Thoracic aorta (tissue), 2 donors: ENCODE data around the gene PRSS12. TPM values are rescaled to one million over a fixed set of nuclear protein-coding genes. Genes with fewer than 3 reads are reported as not detected.
"Not testable (repeated sequence)": the region's sequence is repeated elsewhere in the genome, so short reads cannot be mapped to it uniquely, and the experiment has no call there.

ENCODE experiments used
- ATAC-seq: fragments of 150-250 bp; one replicate; pipeline ENCODE4 v1.8.0; 2017; ENCODE audit warnings: low read depth; ENCODE audit not compliant: insufficient number of reproducible peaks, low FRiP score
- DNase-seq: peaks from one replicate; pipeline ENCODE4 v3.0.0-alpha.2; 2020; ENCODE audit warnings: low spot score
- H3K27ac ChIP-seq, 2 donors: fragments of 200-600 bp; sonication (generic); 1 replicate in 1 of 2; 2 replicates in 1 of 2; pipeline ENCODE4 v1.5.1; 2016; ENCODE audit warnings: mild to moderate bottlenecking in 2 of 2, moderate library complexity in 2 of 2
- H3K27me3 ChIP-seq: fragments of 200-600 bp; sonication (generic); replicated peaks from 2 replicates; pipeline ENCODE4 v1.6.0; 2016; ENCODE audit warnings: mild to moderate bottlenecking; ENCODE audit not compliant: insufficient read depth
- H3K36me3 ChIP-seq: fragments of 200-600 bp; sonication (generic); one replicate; pipeline ENCODE4 v1.5.1; 2016
- H3K4me1 ChIP-seq, 2 donors: fragments of 200-600 bp; sonication (generic); 1 replicate in 1 of 2; 2 replicates in 1 of 2; pipeline versions ENCODE4 v1.5.1 to v1.6.0; 2016; ENCODE audit warnings: low read depth in 2 of 2, mild to moderate bottlenecking in 1 of 2; ENCODE audit not compliant: control insufficient read depth in 1 of 2
- H3K4me3 ChIP-seq: fragments of 200-600 bp; sonication (generic); 2 replicates; pipeline ENCODE4 v1.5.1; 2016; ENCODE audit warnings: mild to moderate bottlenecking
- H3K9me3 ChIP-seq: fragments of 200-600 bp; sonication (generic); 2 replicates; pipeline ENCODE4 v1.5.1; 2016
- total RNA-seq, 2 donors: library from RNA; depleted of rRNA; stranded (reverse); fragments of >200 nt; gene quantifications; one replicate each; pipeline versions ENCODE4 v1.1.0 to v1.2.3, GENCODE V29; 2016
- TF ChIP-seq, protein P1 (sequence below): fragments of 200-600 bp; sonication (generic); IDR thresholded peaks from one replicate; pipeline ENCODE4 v1.5.1; 2019; ENCODE audit warnings: antibody characterized with exemption

PRSS12 gene
- total RNA-seq, 2 donors from 2014 or later: 0.14 to 0.27 TPM

DNA sequence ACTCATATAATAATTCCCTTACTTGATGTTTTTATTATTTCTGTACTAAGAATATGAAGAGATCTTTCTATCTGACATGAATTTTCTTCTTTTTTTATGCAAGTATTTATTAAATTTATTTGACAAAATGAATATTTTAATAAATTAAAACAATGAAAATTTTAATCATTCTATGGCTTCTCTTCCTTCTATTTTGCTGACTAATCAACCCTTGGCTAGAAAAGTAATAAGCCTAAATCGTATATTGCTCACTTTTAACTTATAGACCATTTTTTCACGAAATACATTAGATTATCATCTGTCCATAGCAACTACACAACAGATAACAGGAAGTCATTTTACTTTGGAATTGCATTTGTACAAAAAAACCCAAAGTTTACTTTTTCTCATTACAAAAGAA lies 38.6 kb downstream of the PRSS12 start:
- DNase-seq (no peak), ATAC-seq (no peak)
- no peaks in the 10 kb centered on the region for H3K9me3 ChIP-seq
- no peaks in the 10 kb centered on the region for H3K36me3 ChIP-seq
- no peaks in the 10 kb centered on the region for H3K4me1 ChIP-seq
- no peak overlapping the region for H3K4me3 ChIP-seq
- H3K27ac ChIP-seq: no peak overlapping the region
- no peaks in the 10 kb centered on the region for H3K27me3 ChIP-seq
- TF ChIP-seq, protein P1, sequence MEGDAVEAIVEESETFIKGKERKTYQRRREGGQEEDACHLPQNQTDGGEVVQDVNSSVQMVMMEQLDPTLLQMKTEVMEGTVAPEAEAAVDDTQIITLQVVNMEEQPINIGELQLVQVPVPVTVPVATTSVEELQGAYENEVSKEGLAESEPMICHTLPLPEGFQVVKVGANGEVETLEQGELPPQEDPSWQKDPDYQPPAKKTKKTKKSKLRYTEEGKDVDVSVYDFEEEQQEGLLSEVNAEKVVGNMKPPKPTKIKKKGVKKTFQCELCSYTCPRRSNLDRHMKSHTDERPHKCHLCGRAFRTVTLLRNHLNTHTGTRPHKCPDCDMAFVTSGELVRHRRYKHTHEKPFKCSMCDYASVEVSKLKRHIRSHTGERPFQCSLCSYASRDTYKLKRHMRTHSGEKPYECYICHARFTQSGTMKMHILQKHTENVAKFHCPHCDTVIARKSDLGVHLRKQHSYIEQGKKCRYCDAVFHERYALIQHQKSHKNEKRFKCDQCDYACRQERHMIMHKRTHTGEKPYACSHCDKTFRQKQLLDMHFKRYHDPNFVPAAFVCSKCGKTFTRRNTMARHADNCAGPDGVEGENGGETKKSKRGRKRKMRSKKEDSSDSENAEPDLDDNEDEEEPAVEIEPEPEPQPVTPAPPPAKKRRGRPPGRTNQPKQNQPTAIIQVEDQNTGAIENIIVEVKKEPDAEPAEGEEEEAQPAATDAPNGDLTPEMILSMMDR: no peak

DNA sequence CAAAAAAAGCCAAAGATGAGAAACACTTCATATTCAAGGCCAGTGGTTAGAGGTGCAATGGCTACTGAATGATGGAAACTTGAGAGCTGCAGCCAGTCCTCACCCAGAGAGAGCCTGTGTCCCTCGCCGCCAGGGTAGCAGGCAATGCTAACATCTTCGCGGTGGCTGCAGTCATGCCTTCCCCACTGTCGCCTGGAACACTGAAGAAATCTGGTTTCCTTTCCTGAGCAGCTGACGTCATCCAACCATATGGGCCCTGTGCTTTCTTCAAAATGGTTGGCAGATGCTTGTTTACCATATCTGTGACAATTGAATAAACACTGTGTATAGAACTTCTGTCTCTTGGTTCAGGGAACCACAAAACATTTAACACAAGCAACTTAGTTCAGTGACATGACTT lies 39.7 kb downstream of the PRSS12 start:
- ATAC-seq (no peak), DNase-seq (no peak)
- TF ChIP-seq, protein P1: no peak
- H3K4me3 ChIP-seq: no peak overlapping the region
- no peaks in the 10 kb centered on the region for H3K4me1 ChIP-seq
- no peak overlapping the region for H3K27ac ChIP-seq
- no peaks in the 10 kb centered on the region for H3K36me3 ChIP-seq
- H3K9me3 ChIP-seq: no peaks in the 10 kb centered on the region
- no peaks in the 10 kb centered on the region for H3K27me3 ChIP-seq

DNA sequence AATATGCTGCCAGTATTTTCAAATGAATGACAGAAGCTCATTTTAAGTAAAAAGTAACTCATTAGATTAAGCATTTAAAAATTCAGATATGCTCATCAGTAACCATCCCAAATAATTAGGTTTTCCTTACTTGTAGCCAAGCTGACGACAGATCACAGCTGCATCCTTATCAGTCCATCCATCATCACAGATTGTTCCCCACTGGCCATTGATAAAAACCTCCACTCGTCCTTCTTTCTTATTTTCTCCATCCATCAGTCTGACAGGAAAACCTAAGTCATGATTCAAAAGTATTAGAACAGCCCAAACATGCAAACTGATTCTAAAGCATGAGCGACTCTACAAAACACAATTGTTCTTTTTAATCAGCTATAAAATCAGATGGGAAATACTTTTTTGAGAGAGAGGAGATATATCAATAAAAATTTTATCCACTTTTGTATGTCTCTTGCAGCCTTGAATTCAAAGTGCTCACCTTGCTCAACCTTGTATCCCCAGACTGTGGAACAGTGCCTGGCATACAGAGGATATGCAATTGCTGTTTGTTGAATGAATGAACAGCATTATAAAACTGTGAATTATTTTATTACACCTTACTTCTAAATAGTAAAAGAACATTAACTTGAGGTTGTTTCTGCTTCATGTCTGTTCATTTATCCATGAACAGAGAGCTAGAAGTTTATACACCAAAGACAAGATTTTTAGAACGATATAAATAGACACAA lies 44.3 kb downstream of the PRSS12 start:
- ATAC-seq (no peak), DNase-seq (no peak)
- H3K4me3 ChIP-seq: no peak overlapping the region
- H3K27me3 ChIP-seq: no peaks in the 10 kb centered on the region
- TF ChIP-seq, protein P1: no peak
- no peak overlapping the region for H3K27ac ChIP-seq
- no peaks in the 10 kb centered on the region for H3K36me3 ChIP-seq
- no peaks in the 10 kb centered on the region for H3K4me1 ChIP-seq
- H3K9me3 ChIP-seq: no peaks in the 10 kb centered on the region

DNA sequence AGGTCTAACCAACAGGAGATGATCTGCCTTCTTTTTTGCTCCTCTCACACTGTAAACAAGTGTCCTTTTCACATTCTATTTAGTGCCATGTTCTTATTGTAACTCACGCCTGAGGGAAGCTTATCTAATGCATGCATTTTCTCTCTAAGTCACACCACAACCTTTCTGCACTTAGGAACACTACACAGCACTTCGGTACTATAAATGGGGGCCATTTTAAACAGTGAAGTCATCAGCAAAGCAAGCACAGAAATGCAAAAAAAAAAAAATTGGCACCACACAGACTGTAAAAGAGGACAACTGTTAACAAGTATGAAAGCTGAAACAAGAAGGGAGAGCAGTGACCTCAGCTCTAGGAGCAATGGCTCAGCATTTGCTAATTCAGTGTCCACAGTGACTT lies 45.2 kb downstream of the PRSS12 start:
- H3K36me3 ChIP-seq: no peaks in the 10 kb centered on the region
- TF ChIP-seq, protein P1: no peak
- H3K4me3 ChIP-seq: no peak overlapping the region
- DNase-seq (no peak), ATAC-seq (no peak)
- H3K9me3 ChIP-seq: no peaks in the 10 kb centered on the region
- no peaks in the 10 kb centered on the region for H3K27me3 ChIP-seq
- no peaks in the 10 kb centered on the region for H3K4me1 ChIP-seq
- H3K27ac ChIP-seq: no peak overlapping the region

DNA sequence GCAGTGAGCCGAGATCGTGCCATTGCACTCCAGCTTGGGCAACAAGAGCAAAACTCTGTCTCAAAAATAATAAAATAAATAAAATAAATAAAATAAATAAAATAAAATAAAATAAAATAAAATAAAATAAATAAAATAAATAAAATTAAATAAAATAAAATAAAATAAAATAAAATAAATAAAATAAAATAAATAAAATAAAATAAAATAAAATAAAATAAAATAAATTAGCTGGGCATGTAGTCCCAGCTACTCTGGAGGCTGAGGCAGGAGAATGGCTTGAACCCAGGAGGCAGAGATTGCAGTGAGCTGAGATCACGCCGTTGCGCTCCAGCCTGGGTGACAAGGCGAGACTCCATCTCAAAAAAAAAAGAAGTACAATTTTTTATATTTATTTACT lies 53.2 kb downstream of the PRSS12 start:
- not testable (repeated sequence) for H3K9me3 ChIP-seq, H3K27me3 ChIP-seq, H3K36me3 ChIP-seq, ATAC-seq, H3K27ac ChIP-seq, H3K4me3 ChIP-seq, DNase-seq, H3K4me1 ChIP-seq

DNA sequence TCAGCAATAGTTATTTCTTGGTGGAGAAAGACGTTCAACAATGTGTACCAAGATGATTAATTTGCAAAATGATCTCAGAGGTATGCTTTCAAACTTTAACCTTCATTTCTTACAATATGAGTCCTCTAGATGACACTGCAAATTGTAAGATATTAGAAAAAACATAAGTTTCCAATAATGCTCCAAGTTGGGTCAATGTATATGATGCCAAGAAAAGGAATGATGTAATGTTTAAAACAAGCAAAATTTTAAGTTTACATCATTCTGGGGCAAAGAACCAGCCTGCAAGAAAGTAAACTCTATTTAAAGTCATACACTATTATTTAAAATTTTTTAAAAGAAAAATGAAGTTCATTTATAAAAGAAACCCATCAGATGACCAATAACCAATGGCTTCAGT lies 56.1 kb downstream of the PRSS12 start:
- H3K36me3 ChIP-seq: no peaks in the 10 kb centered on the region
- H3K27ac ChIP-seq: no peak overlapping the region
- DNase-seq (no peak), ATAC-seq (no peak)
- no peak overlapping the region for H3K4me3 ChIP-seq
- H3K9me3 ChIP-seq: no peaks in the 10 kb centered on the region
- no peaks in the 10 kb centered on the region for H3K27me3 ChIP-seq
- H3K4me1 ChIP-seq: no peaks in the 10 kb centered on the region
- TF ChIP-seq, protein P1: no peak
